Body of pancreas (tissue), 4 donors: ENCODE measurements around the gene PDK2. TPM values are rescaled to one million over a fixed set of nuclear protein-coding genes. Genes with fewer than 3 reads are reported as not detected.

Experiments used
- ATAC-seq: fragments of 150-250 bp; one replicate; pipeline ENCODE4 v1.9.1; 2016
- DNase-seq, 4 donors: peaks; one replicate each; pipeline ENCODE4 v3.0.0-alpha.2; 2019
- H3K27ac ChIP-seq, 4 donors: fragments of 200-600 bp; sonication (generic); 1 replicate in 3 of 4; 2 replicates in 1 of 4; pipeline versions ENCODE4 v1.5.1 to v1.6.1; 2016 to 2019; ENCODE audit warnings: mild to moderate bottlenecking in 1 of 4, mixed read lengths in 1 of 4, moderate library complexity in 1 of 4
- H3K27me3 ChIP-seq, 2 donors: fragments of 200-600 bp; sonication (generic); one replicate each; pipeline ENCODE4 v1.6.0; 2016; ENCODE audit warnings: mild to moderate bottlenecking in 1 of 2
- H3K36me3 ChIP-seq, 2 donors: fragments of 200-600 bp; sonication (generic); replicated peaks in 1 of 2; 2 replicates each; pipeline ENCODE4 v1.5.1; 2016; ENCODE audit warnings: low read depth in 2 of 2; ENCODE audit not compliant: insufficient read depth in 1 of 2
- H3K4me1 ChIP-seq: fragments of 200-600 bp; sonication (generic); one replicate; pipeline ENCODE4 v1.6.0; 2016
- H3K4me3 ChIP-seq, 2 donors: fragments of 200-600 bp; sonication (generic); 1 replicate in 1 of 2; 2 replicates in 1 of 2; pipeline ENCODE4 v1.5.1; 2016 to 2019
- H3K9me3 ChIP-seq, 3 donors: fragments of 200-600 bp; sonication (generic); 1 replicate in 2 of 3; 2 replicates in 1 of 3; pipeline ENCODE4 v1.5.1; 2016
- CTCF ChIP-seq, 7 experiments: fragments of 450-650 bp in 4 of 7; fragments of 200-600 bp in 3 of 7; sonication (generic) in 3 of 7; IDR thresholded peaks; one replicate each; pipeline ENCODE4 v1.5.1; 2016 to 2019; ENCODE audit warnings: antibody characterized with exemption in 7 of 7
- POLR2A ChIP-seq, 3 donors: fragments of 450-650 bp; IDR thresholded peaks; one replicate each; pipeline ENCODE4 v1.6.1; 2016; ENCODE audit warnings: antibody characterized with exemption in 3 of 3, mild to moderate bottlenecking in 2 of 3
- WGBS, 2 donors: methylation state at CpG; one replicate each; pipeline ENCODE4 v1.1.5; 2017; 5-methylcytosine and 5-hydroxymethylcytosine counted together
- intact Hi-C: fragments of 100-400 bp; cut with DNase I; formaldehyde crosslinking; loops from one replicate; pipeline ENCODE4 v1.15.1; 2023
- total RNA-seq, 2 donors: library from RNA; depleted of rRNA; stranded (reverse); fragments of >200 nt; gene quantifications; one replicate each; pipeline ENCODE4 v1.1.0, GENCODE V29; 2016

The PDK2 gene
- total RNA-seq, 2 donors from 2014 or later = 27.0 to 119 TPM

- DNase-seq (no peak), ATAC-seq (no peak)
- TF ChIP-seq POLR2A (IDR thresholded peaks at IDR 0.05) (no peak), CTCF (IDR thresholded peaks at IDR 0.05) (no peak)
- Histone ChIP-seq H3K4me3 (no peak overlapping the region), H3K36me3 (peaks cover 0 to 9% of the 10 kb centered on the region in 2 donors), H3K27ac (no peak overlapping the region), H3K27me3 (no peaks in the 10 kb centered on the region), H3K9me3 (no peaks in the 10 kb centered on the region), H3K4me1 (no peaks in the 10 kb centered on the region)
- intact Hi-C loops = no loop called here
- WGBS, 2 donors = 94% methylated on average over 1 of the region's 1 CpG
Measured at GRCh38 chr17:50072925-50073324, 22.2 kb upstream of the PDK2 start.

GRCh38 chr17:50074227-50074626 lies 20.9 kb upstream of the PDK2 start:
- no peak for TF ChIP-seq POLR2A (IDR thresholded peaks at IDR 0.05)
- no peak for TF ChIP-seq CTCF (IDR thresholded peaks at IDR 0.05)
- no peak overlapping the region for H3K4me3 ChIP-seq
- intact Hi-C loops = no loop called here
- H3K27me3 ChIP-seq = no peaks in the 10 kb centered on the region
- no peak for ATAC-seq
- no peak overlapping the region for H3K27ac ChIP-seq
- no peaks in the 10 kb centered on the region for H3K4me1 ChIP-seq
- no peaks in the 10 kb centered on the region for H3K9me3 ChIP-seq
- WGBS, 2 donors = 92 to 95% methylated on average over 5 to 6 of the region's 6 CpGs
- no peak for DNase-seq
- peaks cover 0 to 13% of the 10 kb centered on the region in 2 donors for H3K36me3 ChIP-seq

GRCh38 chr17:50075446-50076032 lies 19.6 kb upstream of the PDK2 start:
- Histone ChIP-seq H3K27ac (no peak overlapping the region), H3K27me3 (no peaks in the 10 kb centered on the region), H3K9me3 (no peaks in the 10 kb centered on the region), H3K4me3 (no peak overlapping the region), H3K36me3 (peaks cover 0 to 12% of the 10 kb centered on the region in 2 donors), H3K4me1 (no peaks in the 10 kb centered on the region)
- intact Hi-C loops = no loop called here
- TF ChIP-seq CTCF (IDR thresholded peaks at IDR 0.05) (no peak), POLR2A (IDR thresholded peaks at IDR 0.05) (no peak)
- DNase-seq (no peak), ATAC-seq (no peak)
- 78 to 95% methylated on average over 2 to 16 of the region's 16 CpGs for WGBS, 2 donors

GRCh38 chr17:50076221-50076590 lies 18.9 kb upstream of the PDK2 start:
- H3K36me3 ChIP-seq = peaks cover 0 to 12% of the 10 kb centered on the region in 2 donors
- H3K4me1 ChIP-seq = no peaks in the 10 kb centered on the region
- no peaks in the 10 kb centered on the region for H3K9me3 ChIP-seq
- no peak for ATAC-seq
- no peaks in the 10 kb centered on the region for H3K27me3 ChIP-seq
- TF ChIP-seq POLR2A (IDR thresholded peaks at IDR 0.05) = no peak
- TF ChIP-seq CTCF (IDR thresholded peaks at IDR 0.05) = no peak
- H3K27ac ChIP-seq = no peak overlapping the region
- 93 to 96% methylated on average over 14 to 16 of the region's 16 CpGs for WGBS, 2 donors
- DNase-seq = no peak
- H3K4me3 ChIP-seq = no peak overlapping the region
- intact Hi-C loops = no loop called here

- ATAC-seq = no peak
- Histone ChIP-seq H3K27ac (no peak overlapping the region), H3K9me3 (no peaks in the 10 kb centered on the region), H3K36me3 (peaks cover 0 to 12% of the 10 kb centered on the region in 2 donors), H3K27me3 (no peaks in the 10 kb centered on the region), H3K4me1 (no peaks in the 10 kb centered on the region), H3K4me3 (no peak overlapping the region)
- DNase-seq = no peak
- TF ChIP-seq POLR2A (IDR thresholded peaks at IDR 0.05) (no peak), CTCF (IDR thresholded peaks at IDR 0.05) (no peak)
- intact Hi-C loops = no loop called here
- 84 to 89% methylated on average over 15 to 33 of the region's 39 CpGs for WGBS, 2 donors
Measured at GRCh38 chr17:50076591-50077235, 18.4 kb upstream of the PDK2 start.
